ENCODE results near the gene DLST. TPM values are rescaled to one million over a fixed set of nuclear protein-coding genes. Genes with fewer than 3 reads are reported as not detected.
"Not testable (repeated sequence)": the region's sequence is repeated elsewhere in the genome, so short reads cannot be mapped to it uniquely, and the experiment has no call there.

Gene DLST
- total RNA-seq, 2 experiments from 2014 or later, result 126 to 132 TPM

DNA sequence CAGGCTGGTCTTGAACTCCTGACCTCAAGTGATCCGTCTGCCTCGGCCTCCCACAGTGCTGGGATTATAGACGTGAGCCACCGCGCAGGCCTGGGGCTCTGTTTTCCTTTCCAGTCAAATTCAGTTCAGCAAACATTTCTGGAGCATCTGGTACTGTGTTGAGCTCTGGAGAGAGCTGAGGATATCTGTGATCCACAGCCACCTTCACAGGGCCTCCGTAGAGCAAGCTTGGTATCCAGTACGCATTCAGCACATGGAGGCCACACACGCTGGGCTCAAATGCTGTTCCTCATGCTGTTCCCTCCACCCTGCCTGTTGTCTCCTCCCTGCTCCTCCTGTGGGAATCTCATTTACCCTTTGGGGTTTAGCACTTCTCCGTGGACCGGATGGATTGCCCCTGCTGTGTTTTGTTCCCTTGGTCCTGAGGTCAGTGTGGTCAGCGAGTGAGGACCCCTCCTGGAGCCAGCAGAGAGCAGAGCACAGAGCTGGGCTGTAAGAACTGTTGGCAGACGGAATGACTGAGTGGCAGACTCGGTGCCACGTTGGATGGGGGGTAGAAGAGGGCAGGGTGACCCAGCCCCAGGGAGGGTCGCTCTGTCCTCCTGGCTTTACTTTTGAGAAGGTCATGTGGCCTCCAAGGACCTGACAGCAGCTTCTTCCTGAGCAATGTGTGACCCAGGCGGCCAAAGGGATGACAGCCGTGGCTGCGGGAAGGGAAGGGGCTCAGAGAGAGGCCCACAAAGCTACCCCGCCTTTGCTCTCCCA, 40.5 kb downstream of the DLST start:
- Mint-ChIP-seq H3K27me3 (ENCODE audit: low read depth) (no peaks in the 10 kb centered on the region), H3K4me1 (ENCODE audit: low read depth) (peaks cover 12% of the 10 kb centered on the region), H3K36me3 (ENCODE audit: low read depth) (peaks cover 2% of the 10 kb centered on the region), H3K9me3 (no peaks in the 10 kb centered on the region), H3K4me3 (peak overlapping the region; percentile 73), H3K27ac (no peak overlapping the region)
- CTCF ChIA-PET, result interaction anchor here (0.9 to 3.1 kb wide), 5 partner anchors 16 to 166 kb away, joined by 3 to 18 read pairs (median 5); no protein-coding TSS in a partner anchor
- intact Hi-C loops (cut with micrococcal nuclease), result no loop called here
- DNase-seq, result no peak

DNA sequence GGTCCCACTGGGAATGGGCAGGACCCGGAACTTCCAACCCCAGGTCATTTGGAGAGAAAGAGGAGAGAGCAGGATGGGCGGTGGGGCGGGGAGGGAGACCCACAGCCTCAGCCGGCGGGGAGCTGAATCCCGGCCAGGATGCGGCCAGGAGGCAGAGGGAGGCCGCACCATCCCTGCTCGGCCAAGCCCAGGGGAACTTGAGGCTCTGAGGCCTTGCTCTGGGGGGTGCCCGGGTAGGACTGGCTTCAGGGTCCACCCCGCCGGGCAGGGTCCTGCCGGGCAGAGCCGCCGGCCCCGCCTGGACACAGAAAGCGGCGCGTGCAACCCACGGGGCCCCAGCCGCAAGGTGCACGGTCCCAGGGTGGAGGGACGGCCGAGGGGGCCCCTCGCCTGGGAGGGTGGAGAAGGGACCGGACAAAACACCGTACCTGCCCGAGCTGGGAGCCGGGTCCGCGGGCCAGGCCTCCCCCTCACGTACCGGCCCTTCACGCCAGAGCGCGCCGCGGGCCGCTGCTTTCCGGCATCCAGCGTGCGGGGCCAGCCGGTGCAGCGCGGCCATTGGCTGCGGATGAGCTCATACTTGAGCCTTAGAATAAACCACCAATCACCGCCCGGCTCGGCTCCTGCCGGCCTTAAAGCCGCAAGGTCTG, 41.2 kb downstream of the DLST start, which contains the start of gene RPS6KL1:
Gene RPS6KL1, minus strand, starts transcription at position 509 of the 650 bp plus-strand sequence. CDS start 1,719 bp downstream, outside the sequence.
- Mint-ChIP-seq H3K27ac (no peak within 1 kb of the TSS), H3K27me3 (ENCODE audit: low read depth) (no peaks in the 10 kb centered on the region), H3K9me3 (no peaks in the 10 kb centered on the region), H3K36me3 (ENCODE audit: low read depth) (no peaks in the 10 kb centered on the region), H3K4me3 (peak within 1 kb of the TSS; percentile 73), H3K4me1 (ENCODE audit: low read depth) (peaks cover 12% of the 10 kb centered on the region)
- intact Hi-C loops (cut with micrococcal nuclease), result no loop called here
- DNase-seq, result peak; percentile 78
- CTCF ChIA-PET, result interaction anchor here (0.9 to 3.1 kb wide), 6 partner anchors 16 to 62 kb away, joined by 3 to 18 read pairs (median 4); no protein-coding TSS in a partner anchor

DNA sequence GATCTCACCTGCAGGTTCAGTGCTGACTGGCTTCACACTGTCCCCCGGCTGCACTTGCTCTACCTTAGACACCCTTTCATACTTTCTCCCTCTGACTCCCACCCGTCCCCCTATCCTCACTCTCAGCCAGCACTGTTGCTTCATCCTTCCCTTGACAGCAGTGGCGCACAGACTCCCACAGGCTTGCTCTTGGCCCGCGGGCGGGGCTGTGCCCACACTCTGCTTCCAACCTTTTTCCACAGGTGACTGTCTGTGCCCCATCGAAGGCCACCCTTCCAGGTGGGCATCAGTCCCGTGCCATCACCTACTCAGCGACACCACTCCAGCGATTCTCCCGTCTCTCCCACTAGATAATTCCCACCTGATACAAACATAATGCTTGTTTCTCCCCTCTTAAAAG, 42.3 kb downstream of the DLST start:
- H3K4me3 Mint-ChIP-seq, result peak overlapping the region; percentile 0
- DNase-seq, result no peak
- no peak overlapping the region for H3K27ac Mint-ChIP-seq
- H3K4me1 Mint-ChIP-seq (ENCODE audit: low read depth), result peaks cover 13% of the 10 kb centered on the region
- intact Hi-C loops (cut with micrococcal nuclease), result no loop called here
- no peaks in the 10 kb centered on the region for H3K9me3 Mint-ChIP-seq
- no peaks in the 10 kb centered on the region for H3K27me3 Mint-ChIP-seq (ENCODE audit: low read depth)
- CTCF ChIA-PET, result interaction anchor here (1.4 to 3.1 kb wide), 4 partner anchors 18 to 63 kb away, joined by 3 to 18 read pairs (median 6); no protein-coding TSS in a partner anchor
- H3K36me3 Mint-ChIP-seq (ENCODE audit: low read depth), result no peaks in the 10 kb centered on the region

DNA sequence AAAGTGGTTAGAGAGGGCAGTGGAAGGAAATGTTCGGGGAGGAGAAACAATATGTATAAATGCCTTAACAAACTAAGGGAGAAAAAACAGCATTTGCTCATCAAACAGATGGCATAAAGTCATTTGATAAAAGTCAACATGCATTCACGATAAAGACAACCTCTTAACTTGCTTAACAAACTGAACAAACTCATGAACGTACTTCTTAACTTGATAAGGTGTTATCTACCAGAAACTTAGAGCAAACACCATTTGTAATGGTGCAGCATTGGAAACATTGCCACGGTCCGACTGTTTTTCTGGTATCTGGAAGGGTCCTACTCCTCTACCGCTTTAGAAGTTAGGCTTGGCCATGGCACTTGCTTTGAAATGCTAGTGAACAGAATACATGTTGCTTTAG, 45.5 kb downstream of the DLST start:
- H3K4me1 Mint-ChIP-seq (ENCODE audit: low read depth), result peaks cover 12% of the 10 kb centered on the region
- intact Hi-C loops (cut with micrococcal nuclease), result no loop called here
- no peaks in the 10 kb centered on the region for H3K9me3 Mint-ChIP-seq
- no peaks in the 10 kb centered on the region for H3K27me3 Mint-ChIP-seq (ENCODE audit: low read depth)
- no peak overlapping the region for H3K4me3 Mint-ChIP-seq
- no peak for DNase-seq
- H3K27ac Mint-ChIP-seq, result no peak overlapping the region
- CTCF ChIA-PET, result no interaction called here
- H3K36me3 Mint-ChIP-seq (ENCODE audit: low read depth), result no peaks in the 10 kb centered on the region

DNA sequence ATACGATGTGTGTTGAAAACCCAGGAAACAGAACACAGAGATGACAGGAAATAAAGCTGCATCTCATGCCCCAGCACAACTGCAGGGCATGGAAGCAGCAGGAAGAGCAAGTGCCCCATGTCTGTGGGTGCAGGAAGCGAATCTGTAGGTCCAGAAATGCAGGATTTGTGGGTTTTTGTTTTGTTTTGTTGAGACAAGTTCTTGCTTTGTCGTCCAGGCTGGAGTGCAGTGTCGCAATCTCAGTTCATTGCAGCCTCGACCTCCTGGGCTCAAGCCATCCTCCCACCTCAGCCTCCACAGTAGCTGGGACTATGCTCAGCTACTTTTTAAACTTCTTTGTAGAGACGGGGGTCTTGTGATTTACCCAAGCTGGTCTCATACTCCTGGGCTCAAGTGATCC, 47.5 kb downstream of the DLST start:
- intact Hi-C loops (cut with micrococcal nuclease), result no loop called here
- DNase-seq, result no peak
- CTCF ChIA-PET, result interaction anchor here (2.9 to 3.0 kb wide), 2 partner anchors 24 to 69 kb away, joined by 14 read pairs; no protein-coding TSS in a partner anchor
- no peak overlapping the region for H3K4me3 Mint-ChIP-seq
- H3K36me3 Mint-ChIP-seq (ENCODE audit: low read depth), result no peaks in the 10 kb centered on the region
- H3K4me1 Mint-ChIP-seq (ENCODE audit: low read depth), result peaks cover 10% of the 10 kb centered on the region
- no peak overlapping the region for H3K27ac Mint-ChIP-seq
- H3K9me3 Mint-ChIP-seq, result no peaks in the 10 kb centered on the region
- H3K27me3 Mint-ChIP-seq (ENCODE audit: low read depth), result no peaks in the 10 kb centered on the region

DNA sequence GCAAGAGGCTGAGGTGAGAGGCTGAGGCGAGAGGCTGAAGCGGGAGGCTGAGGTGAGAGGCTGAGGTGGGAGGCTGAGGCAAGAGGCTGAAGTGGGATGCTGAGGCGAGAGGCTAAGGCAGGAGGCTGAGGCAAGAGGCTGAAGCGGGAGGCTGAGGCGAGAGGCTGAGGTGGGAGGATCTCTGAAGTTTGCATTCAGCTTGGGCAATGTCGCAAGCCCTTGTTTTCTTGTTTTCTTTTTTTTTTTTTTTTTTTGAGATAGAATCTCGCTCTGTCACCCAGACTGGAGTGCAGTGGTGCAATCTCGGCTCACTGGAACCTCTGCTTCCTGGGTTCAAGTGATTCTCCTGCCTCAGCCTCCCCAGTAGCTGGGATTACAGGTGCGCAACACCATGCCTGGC, 50.0 kb downstream of the DLST start:
- DNase-seq; intact Hi-C loops (cut with micrococcal nuclease): not testable (repeated sequence)
- CTCF ChIA-PET, result interaction anchor here (0.6 to 3.0 kb wide), 7 partner anchors 10 to 72 kb away, joined by 3 to 14 read pairs (median 4); no protein-coding TSS in a partner anchor

DNA sequence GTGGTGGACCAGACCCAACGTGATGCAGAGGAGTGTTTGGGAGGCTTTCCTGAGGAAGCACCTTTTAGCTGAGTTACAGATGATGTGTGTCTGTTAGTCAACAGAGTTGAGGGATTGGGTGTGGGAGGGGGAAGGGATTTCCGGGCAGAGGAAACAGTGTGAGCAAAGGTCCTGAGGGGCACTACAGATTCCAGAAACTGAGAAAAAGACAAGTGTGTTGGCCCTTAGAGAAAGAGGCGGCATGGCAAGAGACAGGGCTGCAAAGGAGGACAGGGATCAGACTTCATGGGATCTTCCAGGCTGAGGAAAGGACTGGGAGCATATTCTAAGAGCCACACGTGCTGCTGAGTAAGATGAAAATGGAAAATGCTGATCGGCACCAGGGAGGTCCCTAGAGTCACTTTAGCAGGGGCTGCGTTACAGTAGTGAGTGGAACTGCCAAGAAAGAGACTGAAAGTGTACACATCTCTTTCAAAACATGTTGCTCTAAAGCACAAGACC, 50.7 kb downstream of the DLST start:
- CTCF ChIA-PET, result interaction anchor here (0.6 to 1.6 kb wide), 6 partner anchors 10 to 156 kb away, joined by 3 to 6 read pairs (median 4); no protein-coding TSS in a partner anchor
- H3K36me3 Mint-ChIP-seq (ENCODE audit: low read depth), result no peaks in the 10 kb centered on the region
- H3K4me3 Mint-ChIP-seq, result no peak overlapping the region
- peaks cover 16% of the 10 kb centered on the region for H3K4me1 Mint-ChIP-seq (ENCODE audit: low read depth)
- peak; percentile 23 for DNase-seq
- no peak overlapping the region for H3K27ac Mint-ChIP-seq
- no peaks in the 10 kb centered on the region for H3K27me3 Mint-ChIP-seq (ENCODE audit: low read depth)
- H3K9me3 Mint-ChIP-seq, result no peaks in the 10 kb centered on the region
- intact Hi-C loops (cut with micrococcal nuclease), result no loop called here

More for the DNA sequence above, 50.0 kb downstream of the DLST start:
- not testable (repeated sequence) for H3K4me3 Mint-ChIP-seq; H3K9me3 Mint-ChIP-seq; H3K36me3 Mint-ChIP-seq (ENCODE audit: low read depth); H3K27me3 Mint-ChIP-seq (ENCODE audit: low read depth); H3K27ac Mint-ChIP-seq
- peaks cover 10% of the 10 kb centered on the region for H3K4me1 Mint-ChIP-seq (ENCODE audit: low read depth)

DNA sequence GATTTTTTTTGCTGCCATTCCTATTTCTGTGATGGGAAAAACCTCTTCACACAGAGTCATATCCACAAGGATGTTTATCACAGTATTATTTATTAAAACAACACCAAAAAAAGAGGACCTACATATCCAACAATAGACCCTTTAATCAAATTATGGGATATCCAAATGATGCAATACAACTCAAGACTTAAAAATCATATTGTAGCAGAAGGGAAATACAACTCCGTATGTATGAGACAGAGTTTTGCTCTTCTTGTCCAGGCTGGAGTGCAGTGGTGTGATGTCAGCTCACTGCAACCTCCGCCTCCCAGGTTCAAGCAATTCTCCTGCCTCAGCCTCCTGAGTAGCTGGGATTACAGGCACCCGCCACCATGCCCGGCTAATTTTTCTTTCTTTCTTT, 51.2 kb downstream of the DLST start:
- H3K36me3 Mint-ChIP-seq (ENCODE audit: low read depth); intact Hi-C loops (cut with micrococcal nuclease); H3K9me3 Mint-ChIP-seq; DNase-seq; H3K4me3 Mint-ChIP-seq; H3K27me3 Mint-ChIP-seq (ENCODE audit: low read depth); H3K27ac Mint-ChIP-seq: not testable (repeated sequence)
- CTCF ChIA-PET, result interaction anchor here (0.6 to 1.1 kb wide), 3 partner anchors 12 to 156 kb away, joined by 3 to 4 read pairs (median 3); no protein-coding TSS in a partner anchor
- H3K4me1 Mint-ChIP-seq (ENCODE audit: low read depth), result peaks cover 19% of the 10 kb centered on the region

DNA sequence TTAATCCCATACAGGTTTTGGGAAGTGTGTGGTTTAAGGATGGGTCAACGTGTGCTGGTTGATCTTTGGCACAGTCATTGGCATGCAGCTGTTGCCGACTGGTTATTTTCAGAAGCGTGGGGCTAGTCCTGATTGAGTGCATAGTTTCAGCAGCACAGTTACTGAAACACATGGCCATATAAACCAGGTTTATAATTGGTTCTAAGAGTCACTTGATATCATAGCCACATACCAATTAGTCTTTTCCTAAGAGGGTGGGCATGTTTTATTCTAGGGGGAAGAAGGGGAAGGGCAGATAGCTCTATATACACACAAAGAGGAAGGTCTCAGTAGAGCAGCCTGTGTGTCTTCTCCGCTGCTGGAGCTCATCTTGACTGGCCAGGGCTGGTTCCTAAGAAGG, 52.3 kb downstream of the DLST start:
- H3K36me3 Mint-ChIP-seq (ENCODE audit: low read depth), result no peaks in the 10 kb centered on the region
- H3K9me3 Mint-ChIP-seq, result peaks cover 8% of the 10 kb centered on the region
- H3K27me3 Mint-ChIP-seq (ENCODE audit: low read depth), result no peaks in the 10 kb centered on the region
- intact Hi-C loops (cut with micrococcal nuclease), result no loop called here
- H3K4me1 Mint-ChIP-seq (ENCODE audit: low read depth), result peaks cover 20% of the 10 kb centered on the region
- DNase-seq, result no peak
- no peak overlapping the region for H3K27ac Mint-ChIP-seq
- CTCF ChIA-PET, result interaction anchor here (0.9 to 1.1 kb wide), 2 partner anchors 11 to 73 kb away, joined by 3 to 6 read pairs; no protein-coding TSS in a partner anchor
- H3K4me3 Mint-ChIP-seq, result no peak overlapping the region

DNA sequence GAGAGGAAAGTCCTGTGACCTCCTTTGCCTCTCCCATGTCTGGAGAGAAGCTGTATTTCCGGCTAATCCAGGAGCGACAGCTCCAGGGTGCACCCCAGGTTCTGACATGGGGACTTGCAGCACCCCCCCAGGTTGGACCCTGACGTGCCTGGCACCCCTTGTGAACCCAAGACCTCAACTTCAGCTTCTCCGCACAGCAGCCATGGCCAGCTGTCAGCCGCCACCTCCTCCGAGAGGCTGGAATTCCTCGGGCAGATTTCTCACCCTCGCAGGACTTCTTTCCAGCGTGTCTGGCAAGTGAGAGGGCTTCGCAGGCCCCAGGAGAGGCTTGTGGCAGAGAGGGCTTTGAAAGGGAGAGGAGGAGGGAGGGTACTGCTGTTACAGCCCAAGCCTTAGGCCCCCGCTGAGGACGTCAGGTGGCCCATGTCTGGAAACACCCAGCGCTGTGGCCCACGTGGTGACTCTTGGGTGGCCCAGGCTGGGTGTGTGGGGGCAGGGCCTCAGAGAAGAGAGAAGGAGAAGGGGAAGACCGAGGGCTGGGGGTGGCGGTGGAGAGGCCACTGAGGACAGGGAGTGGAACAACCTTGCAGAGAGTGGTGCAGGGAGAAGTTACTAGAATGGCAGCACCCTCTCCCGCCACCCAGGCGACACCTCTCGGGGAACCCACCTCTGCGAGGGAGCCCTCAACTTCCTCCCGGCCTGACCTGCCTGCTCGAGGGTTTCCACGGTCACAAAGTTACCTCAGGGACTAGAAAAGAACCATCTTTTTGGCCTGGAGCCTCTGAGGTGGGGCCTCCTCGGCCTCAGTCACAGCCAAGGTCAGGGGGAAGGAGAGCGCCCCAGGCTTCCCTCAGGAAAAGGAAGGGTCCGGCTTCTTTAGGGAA, 53.0 kb downstream of the DLST start:
- Mint-ChIP-seq H3K27me3 (ENCODE audit: low read depth) (no peaks in the 10 kb centered on the region), H3K9me3 (peaks cover 9% of the 10 kb centered on the region), H3K4me3 (no peak overlapping the region), H3K4me1 (ENCODE audit: low read depth) (peaks cover 17% of the 10 kb centered on the region), H3K36me3 (ENCODE audit: low read depth) (no peaks in the 10 kb centered on the region), H3K27ac (no peak overlapping the region)
- DNase-seq, result no peak
- CTCF ChIA-PET, result interaction anchor here (0.9 to 2.6 kb wide), 3 partner anchors 10 to 73 kb away, joined by 3 to 22 read pairs (median 6); no protein-coding TSS in a partner anchor
- intact Hi-C loops (cut with micrococcal nuclease), result no loop called here

DNA sequence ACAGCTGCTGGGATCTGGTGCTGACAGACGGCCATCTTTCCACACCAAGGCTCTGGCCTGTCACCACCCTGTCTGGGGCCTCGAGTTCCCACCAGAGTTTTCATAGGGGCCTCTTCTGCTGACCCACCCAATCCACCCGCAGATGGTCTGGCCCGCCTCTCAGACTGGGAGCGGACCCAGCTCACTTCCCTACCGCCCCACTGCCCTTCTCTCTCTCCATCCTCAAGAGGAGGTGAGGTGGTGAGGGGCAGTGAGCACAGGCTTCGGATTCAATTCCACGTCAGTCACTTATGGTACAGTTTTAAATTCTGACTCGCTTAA, 53.6 kb downstream of the DLST start:
- H3K36me3 Mint-ChIP-seq (ENCODE audit: low read depth), result no peaks in the 10 kb centered on the region
- H3K27me3 Mint-ChIP-seq (ENCODE audit: low read depth), result no peaks in the 10 kb centered on the region
- no peak for DNase-seq
- H3K27ac Mint-ChIP-seq, result no peak overlapping the region
- intact Hi-C loops (cut with micrococcal nuclease), result no loop called here
- peaks cover 17% of the 10 kb centered on the region for H3K4me1 Mint-ChIP-seq (ENCODE audit: low read depth)
- CTCF ChIA-PET, result interaction anchor here (0.6 to 2.6 kb wide), 2 partner anchors 10 to 63 kb away, joined by 3 to 22 read pairs; no protein-coding TSS in a partner anchor
- no peak overlapping the region for H3K4me3 Mint-ChIP-seq
- H3K9me3 Mint-ChIP-seq, result peaks cover 9% of the 10 kb centered on the region

All from activated naive CD4-positive, alpha-beta T cell treated with anti-CD3 and anti-CD28 coated beads for 36 hours (primary cell).